PC-3 (cell line): ENCODE measurements around the gene NRG3. TPM values are rescaled to one million over a fixed set of nuclear protein-coding genes. Genes with fewer than 3 reads are reported as not detected.

Experiments used
- ATAC-seq: fragments of 200-7000 bp; cut with Tn5 transposase; 2 replicates; pipeline ENCODE4 v1.9.1; 2020; ENCODE audit warnings: mild to moderate bottlenecking, moderate library complexity
- BruUV-seq: library from RNA; stranded (reverse); fragments of 400-500 nt; replicated peaks from 2 replicates; lab custom pipeline; 2021; lab: Mats Ljungman, UMichigan
- CTCF ChIA-PET: fragments of 300-600 bp; sonication (Branson Sonifier 250); formaldehyde crosslinking; loops from one replicate; lab custom pipeline; 2022; ENCODE audit warnings: antibody characterized with exemption; lab: Charles Lee
- POLR2A ChIA-PET: fragments of 300-600 bp; sonication (Branson Sonifier 250); formaldehyde crosslinking; loops from one replicate; lab custom pipeline; 2022; ENCODE audit warnings: antibody characterized with exemption; ENCODE audit not compliant: unreplicated experiment; lab: Charles Lee
- DNase-seq: peaks from one replicate; pipeline ENCODE4 v3.0.0-alpha.2; 2015
- H2AFZ ChIP-seq: fragments of 300-600 bp; sonication (generic); 2 replicates; pipeline ENCODE4 v1.6.0; 2016; ENCODE audit warnings: antibody characterized with exemption, low read length
- H3F3A ChIP-seq: fragments of 300-600 bp; sonication (generic); one replicate; pipeline ENCODE4 v1.6.0; 2017; ENCODE audit warnings: antibody characterized with exemption, low read length, control low read depth, mild to moderate bottlenecking; ENCODE audit not compliant: unreplicated experiment
- H3K27ac ChIP-seq: fragments of 300-600 bp; sonication (generic); 2 replicates; pipeline ENCODE4 v1.5.1; 2016; ENCODE audit warnings: mild to moderate bottlenecking, low read length
- H3K27me3 ChIP-seq: fragments of 300-600 bp; sonication (generic); 2 replicates; pipeline ENCODE4 v1.6.1; 2016; ENCODE audit warnings: low read length, mixed read lengths
- H3K36me3 ChIP-seq: fragments of 300-600 bp; sonication (generic); 2 replicates; pipeline ENCODE4 v1.6.1; 2016; ENCODE audit warnings: low read depth, mixed run types, low read length, mixed read lengths
- H3K4me1 ChIP-seq: fragments of 300-600 bp; sonication (generic); 2 replicates; pipeline ENCODE4 v1.5.1; 2016; ENCODE audit warnings: low read length; ENCODE audit not compliant: insufficient read depth
- H3K4me2 ChIP-seq: fragments of 300-600 bp; sonication (generic); 2 replicates; pipeline ENCODE4 v1.6.0; 2016; ENCODE audit warnings: low read length
- H3K4me3 ChIP-seq: fragments of 300-600 bp; sonication (generic); 2 replicates; pipeline ENCODE4 v1.5.1; 2016; ENCODE audit warnings: mild to moderate bottlenecking, low read length, mixed read lengths
- H3K79me2 ChIP-seq: fragments of 300-600 bp; sonication (generic); 2 replicates; pipeline ENCODE4 v1.6.1; 2017; ENCODE audit warnings: low read length, mixed read lengths
- H3K9ac ChIP-seq: fragments of 300-600 bp; sonication (generic); 2 replicates; pipeline ENCODE4 v1.6.0; 2016; ENCODE audit warnings: mild to moderate bottlenecking, low read length
- H3K9me2 ChIP-seq: fragments of 300-600 bp; sonication (generic); replicated peaks from 2 replicates; pipeline ENCODE4 v1.6.1; 2016; ENCODE audit warnings: mixed run types, low read length, mixed read lengths
- H3K9me3 ChIP-seq: fragments of 300-600 bp; sonication (generic); 2 replicates; pipeline ENCODE4 v1.6.1; 2016; ENCODE audit warnings: low read length, mixed read lengths
- H4K20me1 ChIP-seq: fragments of 300-600 bp; sonication (generic); 2 replicates; pipeline ENCODE4 v1.6.1; 2016; ENCODE audit warnings: low read length, mixed read lengths
- EZH2 ChIP-seq: fragments of 300-600 bp; sonication (generic); IDR thresholded peaks from one replicate; pipeline ENCODE4 v1.6.1; 2017; ENCODE audit warnings: antibody characterized with exemption, mild to moderate bottlenecking, low read length; ENCODE audit not compliant: unreplicated experiment
- EZH2phosphoT487 ChIP-seq: fragments of 300-600 bp; sonication (generic); IDR thresholded peaks from 2 replicates; pipeline ENCODE4 v1.6.1; 2018; ENCODE audit warnings: mild to moderate bottlenecking, antibody characterized with exemption, low read length, borderline replicate concordance
- intact Hi-C: fragments of 100-400 bp; cut with micrococcal nuclease; formaldehyde crosslinking; loops from 2 replicates; pipeline ENCODE4 v1.9.0; 2023
- total RNA-seq: library from RNA; depleted of rRNA; stranded (reverse); fragments of >200 nt; gene quantifications from 2 replicates; pipeline ENCODE4 v1.2.3, GENCODE V29; 2014
- TF ChIP-seq, protein P1 (sequence below): fragments of 300-600 bp; sonication (generic); conservative IDR thresholded peaks from 2 replicates; pipeline ENCODE4 v1.5.1; 2017; ENCODE audit warnings: antibody characterized with exemption, low read depth, mild to moderate bottlenecking, low read length

NRG3 gene
- total RNA-seq, 1 experiment from 2014 or later = not detected

- no peak overlapping the region for H3K27ac ChIP-seq
- H3K4me1 ChIP-seq = no peaks in the 10 kb centered on the region
- H3K9ac ChIP-seq = no peak overlapping the region
- no peaks in the 10 kb centered on the region for H3K27me3 ChIP-seq
- CTCF ChIA-PET = no interaction called here
- TF ChIP-seq, protein P1, sequence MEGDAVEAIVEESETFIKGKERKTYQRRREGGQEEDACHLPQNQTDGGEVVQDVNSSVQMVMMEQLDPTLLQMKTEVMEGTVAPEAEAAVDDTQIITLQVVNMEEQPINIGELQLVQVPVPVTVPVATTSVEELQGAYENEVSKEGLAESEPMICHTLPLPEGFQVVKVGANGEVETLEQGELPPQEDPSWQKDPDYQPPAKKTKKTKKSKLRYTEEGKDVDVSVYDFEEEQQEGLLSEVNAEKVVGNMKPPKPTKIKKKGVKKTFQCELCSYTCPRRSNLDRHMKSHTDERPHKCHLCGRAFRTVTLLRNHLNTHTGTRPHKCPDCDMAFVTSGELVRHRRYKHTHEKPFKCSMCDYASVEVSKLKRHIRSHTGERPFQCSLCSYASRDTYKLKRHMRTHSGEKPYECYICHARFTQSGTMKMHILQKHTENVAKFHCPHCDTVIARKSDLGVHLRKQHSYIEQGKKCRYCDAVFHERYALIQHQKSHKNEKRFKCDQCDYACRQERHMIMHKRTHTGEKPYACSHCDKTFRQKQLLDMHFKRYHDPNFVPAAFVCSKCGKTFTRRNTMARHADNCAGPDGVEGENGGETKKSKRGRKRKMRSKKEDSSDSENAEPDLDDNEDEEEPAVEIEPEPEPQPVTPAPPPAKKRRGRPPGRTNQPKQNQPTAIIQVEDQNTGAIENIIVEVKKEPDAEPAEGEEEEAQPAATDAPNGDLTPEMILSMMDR = no peak
- no peaks in the 10 kb centered on the region for H3K9me3 ChIP-seq
- POLR2A ChIA-PET = no interaction called here
- H2AFZ ChIP-seq = no peak overlapping the region
- ATAC-seq (no peak), DNase-seq (no peak)
- H3K36me3 ChIP-seq = no peaks in the 10 kb centered on the region
- intact Hi-C loops = no loop called here
- H3K4me2 ChIP-seq = no peak overlapping the region
- H3F3A ChIP-seq = no peaks in the 10 kb centered on the region
- H4K20me1 ChIP-seq = no peaks in the 10 kb centered on the region
- H3K4me3 ChIP-seq = no peak overlapping the region
- BruUV-seq = no TSS peak
- H3K79me2 ChIP-seq = no peaks in the 10 kb centered on the region
- no peaks in the 10 kb centered on the region for H3K9me2 ChIP-seq
Measured at GRCh38 chr10:82914655-82915136, 1039.7 kb downstream of the NRG3 start.

- CTCF ChIA-PET = no interaction called here
- no TSS peak for BruUV-seq
- intact Hi-C loops = no loop called here
Measured at GRCh38 chr10:82916941-82917340, 1041.9 kb downstream of the NRG3 start.

DNA sequence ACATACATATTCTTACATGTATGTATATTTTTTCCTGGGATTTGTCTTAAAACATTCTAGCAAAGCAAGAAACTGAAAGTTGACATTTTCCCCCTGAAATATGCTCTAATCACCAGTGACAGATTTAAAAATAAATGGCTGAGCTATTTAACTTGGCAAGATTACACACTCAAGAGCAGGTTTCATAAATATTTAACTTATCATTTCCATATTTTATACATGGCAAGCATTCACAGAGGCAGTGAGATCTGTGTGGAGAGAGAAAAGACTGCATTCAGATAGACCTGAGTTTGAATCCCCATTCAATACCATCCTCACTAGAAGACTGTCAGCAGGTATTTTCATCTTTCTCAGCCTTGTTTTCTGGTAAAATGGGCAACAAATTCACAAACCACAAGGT lies 1043.0 kb downstream of the NRG3 start:
- no peak for ATAC-seq
- no TSS peak for BruUV-seq
- Histone ChIP-seq H3K4me3 (no peak overlapping the region), H3K9me2 (no peaks in the 10 kb centered on the region), H3K4me1 (no peaks in the 10 kb centered on the region), H2AFZ (no peak overlapping the region), H3F3A (no peaks in the 10 kb centered on the region), H3K9ac (no peak overlapping the region), H3K4me2 (no peak overlapping the region), H3K79me2 (no peaks in the 10 kb centered on the region), H3K9me3 (no peaks in the 10 kb centered on the region), H3K27me3 (no peaks in the 10 kb centered on the region), H3K36me3 (no peaks in the 10 kb centered on the region), H4K20me1 (no peaks in the 10 kb centered on the region), H3K27ac (no peak overlapping the region)
- intact Hi-C loops = no loop called here
- ChIA-PET POLR2A (no interaction called here), CTCF (no interaction called here)
- no peak for TF ChIP-seq EZH2
- TF ChIP-seq, protein P1 = no peak
- no peak for TF ChIP-seq EZH2phosphoT487
- no peak for DNase-seq

More at GRCh38 chr10:82916941-82917340, 1041.9 kb downstream of the NRG3 start:
- no peak overlapping the region for H3K4me2 ChIP-seq
- no peaks in the 10 kb centered on the region for H3K9me2 ChIP-seq
- no peaks in the 10 kb centered on the region for H3K79me2 ChIP-seq
- TF ChIP-seq EZH2phosphoT487 (no peak), EZH2 (no peak)
- TF ChIP-seq, protein P1 = no peak
- H3K9me3 ChIP-seq = no peaks in the 10 kb centered on the region
- no peak overlapping the region for H3K4me3 ChIP-seq
- H3K27ac ChIP-seq = no peak overlapping the region
- H3K9ac ChIP-seq = no peak overlapping the region
- POLR2A ChIA-PET = no interaction called here
- H3K4me1 ChIP-seq = no peaks in the 10 kb centered on the region
- no peaks in the 10 kb centered on the region for H4K20me1 ChIP-seq
- no peak for ATAC-seq
- no peaks in the 10 kb centered on the region for H3K27me3 ChIP-seq
- no peaks in the 10 kb centered on the region for H3K36me3 ChIP-seq
- H3F3A ChIP-seq = no peaks in the 10 kb centered on the region
- DNase-seq = no peak
- no peak overlapping the region for H2AFZ ChIP-seq
